ENCODE data around the gene MLLT6. TPM values are rescaled to one million over a fixed set of nuclear protein-coding genes. Genes with fewer than 3 reads are reported as not detected.

MLLT6 gene
- total and polyA plus RNA-seq, 2 of the 13 experiments (the other 11 are each of a cell fraction or from before 2014, with no cell fraction given) = 50.7 to 69.5 TPM

GRCh38 chr17:38667099-38667786, 37.8 kb upstream of the MLLT6 start (continued):
- TF ChIP-seq BCLAF1 (IDR thresholded peaks at IDR 0.05) = no peak
- 0 out of 2 replicates have a peak, but pooled peaks have one; percentile 22 for TF ChIP-seq AKAP8 (CRISPR knock-in tag; IDR thresholded peaks at IDR 0.05)
- TF ChIP-seq HMG20A (CRISPR knock-in tag; IDR thresholded peaks at IDR 0.05; ENCODE audit: borderline replicate concordance) = no peak
- TF ChIP-seq CENPX (CRISPR knock-in tag; IDR thresholded peaks at IDR 0.05) = no peak
- peak; percentile 99 for TF ChIP-seq SMC3 (IDR thresholded peaks at IDR 0.05; ENCODE audit: low read length)
- no peak for TF ChIP-seq RBM39 (IDR thresholded peaks at IDR 0.05; ENCODE audit: low read depth, low read length, poor library complexity, severe bottlenecking)
- TF ChIP-seq SNAPC5 (CRISPR knock-in tag; IDR thresholded peaks at IDR 0.05; ENCODE audit: borderline replicate concordance) = peak; percentile 62; the same call in 1 of the 2 replicates
- no peak for TF ChIP-seq ZNF672 (CRISPR knock-in tag; IDR thresholded peaks at IDR 0.05)
- TF ChIP-seq ZNF761 (CRISPR knock-in tag; conservative IDR thresholded peaks at IDR 0.05) = no peak
- no peak for TF ChIP-seq ZNF800 (CRISPR knock-in tag; IDR thresholded peaks at IDR 0.05)
- TF ChIP-seq GMEB1 (CRISPR knock-in tag; IDR thresholded peaks at IDR 0.05; ENCODE audit: borderline replicate concordance) = 0 out of 2 replicates have a peak, but pooled peaks have one; percentile 45
- TF ChIP-seq ZNF704 (CRISPR knock-in tag; IDR thresholded peaks at IDR 0.05; ENCODE audit: borderline replicate concordance) = no peak
- no peak for TF ChIP-seq ZIK1 (CRISPR knock-in tag; IDR thresholded peaks at IDR 0.05; ENCODE audit: borderline replicate concordance, low read depth)
- TF ChIP-seq PITX1 (CRISPR knock-in tag; IDR thresholded peaks at IDR 0.05) = peak; percentile 51; the same call in 1 of the 2 replicates
- TF ChIP-seq SETDB1 (CRISPR knock-in tag; IDR thresholded peaks at IDR 0.05; ENCODE audit: borderline replicate concordance) = no peak

Data from HepG2 (cell line).